Ishikawa (cell line): ENCODE data around the gene COASY.
A peak's percentile ranks its signal among the peaks of the same experiment; 100 is the strongest.

ENCODE experiments used
- CEBPB ChIP-seq: IDR thresholded peaks from 2 replicates; pipeline ENCODE4 v1.6.1; 2012
- CREB1 ChIP-seq: IDR thresholded peaks from 2 replicates; pipeline ENCODE4 v1.6.1; 2012; ENCODE audit warnings: low read depth
- EGR1 ChIP-seq: IDR thresholded peaks from 2 replicates; pipeline ENCODE4 v1.6.1; 2012
- EP300 ChIP-seq: IDR thresholded peaks from 2 replicates; pipeline ENCODE4 v1.6.1; 2012; ENCODE audit warnings: borderline replicate concordance
- FOXM1 ChIP-seq: IDR thresholded peaks from 2 replicates; pipeline ENCODE4 v1.6.1; 2012; ENCODE audit warnings: low read depth, borderline replicate concordance
- NFIC ChIP-seq: IDR thresholded peaks from 2 replicates; pipeline ENCODE4 v1.6.1; 2012
- RAD21 ChIP-seq: IDR thresholded peaks from 2 replicates; pipeline ENCODE4 v1.6.1; 2012; ENCODE audit warnings: low read depth
- TAF1 ChIP-seq: IDR thresholded peaks from 2 replicates; pipeline ENCODE4 v1.6.1; 2012; ENCODE audit warnings: low read depth, mild to moderate bottlenecking
- TCF12 ChIP-seq: IDR thresholded peaks from 2 replicates; pipeline ENCODE4 v1.6.1; 2012; ENCODE audit warnings: low read depth
- TEAD4 ChIP-seq: IDR thresholded peaks from 2 replicates; pipeline ENCODE4 v1.6.1; 2012
- YY1 ChIP-seq: IDR thresholded peaks from 2 replicates; pipeline ENCODE4 v1.6.1; 2012; ENCODE audit warnings: low read depth
- ZBTB7A ChIP-seq: IDR thresholded peaks from 2 replicates; pipeline ENCODE4 v1.6.1; 2012; ENCODE audit warnings: low read depth
- TF ChIP-seq, protein P1 (sequence below): IDR thresholded peaks from 2 replicates; pipeline ENCODE4 v1.6.1; 2012
- TF ChIP-seq, protein P2 (sequence below): IDR thresholded peaks from 2 replicates; pipeline ENCODE4 v1.6.1; 2012
- TF ChIP-seq, protein P3 (sequence below): IDR thresholded peaks from 2 replicates; pipeline ENCODE4 v1.6.1; 2012; ENCODE audit warnings: low read depth, mild to moderate bottlenecking

COASY gene

DNA sequence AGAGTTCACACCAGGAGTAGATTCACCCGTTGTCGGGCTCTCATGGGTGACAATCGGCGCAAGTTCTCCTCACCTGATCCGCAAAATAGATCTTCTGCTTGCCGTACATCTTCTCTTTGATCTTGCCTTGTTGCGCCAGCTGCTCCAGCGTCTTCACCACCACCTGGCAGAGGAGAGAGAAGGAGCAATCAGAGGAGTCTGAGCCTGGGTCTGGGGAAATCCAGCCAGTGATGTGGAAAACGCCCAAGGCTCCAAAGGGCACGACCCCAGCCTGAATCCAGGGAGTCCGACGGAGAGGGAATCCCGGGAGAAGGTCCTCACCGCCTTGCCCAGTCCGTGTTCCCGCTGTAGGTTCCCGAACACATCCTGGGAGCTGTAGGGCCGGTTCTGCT is 15.2 kb downstream of the COASY start:
- TF ChIP-seq RAD21 (no peak), NFIC (no peak), ZBTB7A (no peak), TAF1 (no peak), TCF12 (no peak), EGR1 (no peak)
- TF ChIP-seq, protein P1, sequence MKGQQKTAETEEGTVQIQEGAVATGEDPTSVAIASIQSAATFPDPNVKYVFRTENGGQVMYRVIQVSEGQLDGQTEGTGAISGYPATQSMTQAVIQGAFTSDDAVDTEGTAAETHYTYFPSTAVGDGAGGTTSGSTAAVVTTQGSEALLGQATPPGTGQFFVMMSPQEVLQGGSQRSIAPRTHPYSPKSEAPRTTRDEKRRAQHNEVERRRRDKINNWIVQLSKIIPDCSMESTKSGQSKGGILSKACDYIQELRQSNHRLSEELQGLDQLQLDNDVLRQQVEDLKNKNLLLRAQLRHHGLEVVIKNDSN, result no peak

DNA sequence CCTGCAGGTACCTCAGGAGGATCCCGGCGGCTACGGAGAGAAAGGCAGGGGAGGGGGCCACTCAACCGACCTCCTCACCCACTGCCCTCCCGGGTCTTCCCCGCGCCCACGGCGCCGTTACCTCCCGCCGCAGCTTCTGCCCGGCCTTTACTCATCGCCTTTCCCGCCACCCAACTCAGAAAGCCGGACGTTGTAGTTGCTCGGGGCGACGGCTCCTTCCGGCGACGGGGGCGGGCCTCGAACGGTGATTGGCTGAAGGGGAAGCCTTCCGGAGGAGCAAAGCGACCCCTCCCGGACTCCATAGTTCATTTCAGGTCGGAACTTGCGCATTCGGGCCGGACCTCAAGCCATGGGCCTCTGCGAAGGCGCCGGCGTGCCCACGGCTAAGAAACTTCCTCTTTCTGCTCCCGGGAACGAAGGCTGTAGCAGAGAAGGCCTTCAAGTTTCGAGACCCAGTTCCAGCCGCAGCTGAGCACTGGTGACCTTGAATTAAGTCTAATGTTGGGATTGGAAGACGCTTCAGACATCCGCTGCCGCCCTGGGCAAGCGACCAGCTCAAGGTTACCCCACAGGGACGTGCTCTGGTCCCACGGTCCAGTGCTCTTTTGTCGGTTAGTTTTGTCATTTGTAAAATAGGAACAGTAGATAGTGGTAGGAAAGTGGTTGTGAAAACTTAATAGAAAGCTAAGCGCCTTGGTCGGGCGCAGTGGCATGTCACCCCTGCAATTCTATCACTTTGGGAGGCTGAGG is 15.8 kb downstream of the COASY start, which contains the start of gene PSMC3IP:
PSMC3IP (minus strand) TSS at position 198 of the 750 bp plus-strand sequence; CDS start at position 155, 43 bp downstream.
- TF ChIP-seq TCF12, result no peak
- no peak for TF ChIP-seq CEBPB
- peak; percentile 82 for TF ChIP-seq TAF1
- TF ChIP-seq EGR1, result peak; percentile 7; the same call in 1 of the 2 replicates
- TF ChIP-seq RAD21, result peak; percentile 5; the same call in 1 of the 2 replicates
- TF ChIP-seq, protein P2, sequence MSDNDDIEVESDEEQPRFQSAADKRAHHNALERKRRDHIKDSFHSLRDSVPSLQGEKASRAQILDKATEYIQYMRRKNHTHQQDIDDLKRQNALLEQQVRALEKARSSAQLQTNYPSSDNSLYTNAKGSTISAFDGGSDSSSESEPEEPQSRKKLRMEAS, result peak; percentile 83
- TF ChIP-seq YY1, result peak; percentile 72; the same call in 1 of the 2 replicates

GRCh38 chr17:42578282-42578869 is 16.4 kb downstream of the COASY start:
- TF ChIP-seq EGR1 (no peak), FOXM1 (no peak), RAD21 (peak; percentile 74), NFIC (no peak), ZBTB7A (no peak), CREB1 (no peak)
- TF ChIP-seq, protein P2, result no peak

DNA sequence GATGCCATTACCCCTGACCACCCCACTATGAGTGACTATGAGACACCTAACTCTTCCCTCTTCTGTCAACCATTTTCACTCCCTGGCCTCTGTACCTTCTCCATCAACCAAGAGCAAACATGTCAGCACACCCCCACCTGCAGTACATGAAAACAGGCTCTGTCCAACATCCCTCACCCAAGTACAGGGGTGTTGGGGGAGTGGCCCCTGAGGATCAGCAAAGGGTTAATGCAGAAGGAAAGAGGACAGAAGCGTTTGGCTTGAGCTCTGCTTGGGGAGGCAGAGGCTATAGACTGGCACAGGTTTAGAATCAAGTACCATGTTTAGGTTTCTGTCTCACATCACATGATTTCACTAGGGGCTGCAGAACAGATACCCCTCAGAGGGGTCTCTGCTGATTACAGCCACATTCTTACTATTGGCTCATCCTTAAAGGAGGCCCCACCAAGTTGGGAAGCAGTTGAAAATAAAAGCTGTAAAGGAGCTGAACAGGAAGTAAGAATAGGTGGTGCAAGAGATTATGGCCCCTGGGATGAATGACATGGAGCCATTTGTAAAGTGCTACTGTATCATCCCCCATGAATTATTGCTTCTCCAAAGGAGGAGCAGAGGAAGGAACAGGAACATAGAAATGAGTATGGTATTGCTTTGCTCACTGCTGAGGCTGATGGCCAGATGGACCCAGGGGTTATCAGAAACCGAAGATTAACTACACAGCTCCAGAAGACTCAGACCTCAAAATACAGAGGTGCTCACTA is 18.0 kb downstream of the COASY start:
- TF ChIP-seq TAF1, result no peak
- no peak for TF ChIP-seq TCF12
- TF ChIP-seq TEAD4, result no peak
- TF ChIP-seq EP300, result no peak
- no peak for TF ChIP-seq ZBTB7A
- no peak for TF ChIP-seq FOXM1
- TF ChIP-seq, protein P1, result no peak
- no peak for TF ChIP-seq EGR1
- TF ChIP-seq CREB1, result no peak
- TF ChIP-seq RAD21, result no peak
- TF ChIP-seq, protein P2, result no peak
- TF ChIP-seq YY1, result no peak
- TF ChIP-seq CEBPB, result no peak
- no peak for TF ChIP-seq NFIC
- TF ChIP-seq, protein P3, sequence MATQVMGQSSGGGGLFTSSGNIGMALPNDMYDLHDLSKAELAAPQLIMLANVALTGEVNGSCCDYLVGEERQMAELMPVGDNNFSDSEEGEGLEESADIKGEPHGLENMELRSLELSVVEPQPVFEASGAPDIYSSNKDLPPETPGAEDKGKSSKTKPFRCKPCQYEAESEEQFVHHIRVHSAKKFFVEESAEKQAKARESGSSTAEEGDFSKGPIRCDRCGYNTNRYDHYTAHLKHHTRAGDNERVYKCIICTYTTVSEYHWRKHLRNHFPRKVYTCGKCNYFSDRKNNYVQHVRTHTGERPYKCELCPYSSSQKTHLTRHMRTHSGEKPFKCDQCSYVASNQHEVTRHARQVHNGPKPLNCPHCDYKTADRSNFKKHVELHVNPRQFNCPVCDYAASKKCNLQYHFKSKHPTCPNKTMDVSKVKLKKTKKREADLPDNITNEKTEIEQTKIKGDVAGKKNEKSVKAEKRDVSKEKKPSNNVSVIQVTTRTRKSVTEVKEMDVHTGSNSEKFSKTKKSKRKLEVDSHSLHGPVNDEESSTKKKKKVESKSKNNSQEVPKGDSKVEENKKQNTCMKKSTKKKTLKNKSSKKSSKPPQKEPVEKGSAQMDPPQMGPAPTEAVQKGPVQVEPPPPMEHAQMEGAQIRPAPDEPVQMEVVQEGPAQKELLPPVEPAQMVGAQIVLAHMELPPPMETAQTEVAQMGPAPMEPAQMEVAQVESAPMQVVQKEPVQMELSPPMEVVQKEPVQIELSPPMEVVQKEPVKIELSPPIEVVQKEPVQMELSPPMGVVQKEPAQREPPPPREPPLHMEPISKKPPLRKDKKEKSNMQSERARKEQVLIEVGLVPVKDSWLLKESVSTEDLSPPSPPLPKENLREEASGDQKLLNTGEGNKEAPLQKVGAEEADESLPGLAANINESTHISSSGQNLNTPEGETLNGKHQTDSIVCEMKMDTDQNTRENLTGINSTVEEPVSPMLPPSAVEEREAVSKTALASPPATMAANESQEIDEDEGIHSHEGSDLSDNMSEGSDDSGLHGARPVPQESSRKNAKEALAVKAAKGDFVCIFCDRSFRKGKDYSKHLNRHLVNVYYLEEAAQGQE, result no peak

DNA sequence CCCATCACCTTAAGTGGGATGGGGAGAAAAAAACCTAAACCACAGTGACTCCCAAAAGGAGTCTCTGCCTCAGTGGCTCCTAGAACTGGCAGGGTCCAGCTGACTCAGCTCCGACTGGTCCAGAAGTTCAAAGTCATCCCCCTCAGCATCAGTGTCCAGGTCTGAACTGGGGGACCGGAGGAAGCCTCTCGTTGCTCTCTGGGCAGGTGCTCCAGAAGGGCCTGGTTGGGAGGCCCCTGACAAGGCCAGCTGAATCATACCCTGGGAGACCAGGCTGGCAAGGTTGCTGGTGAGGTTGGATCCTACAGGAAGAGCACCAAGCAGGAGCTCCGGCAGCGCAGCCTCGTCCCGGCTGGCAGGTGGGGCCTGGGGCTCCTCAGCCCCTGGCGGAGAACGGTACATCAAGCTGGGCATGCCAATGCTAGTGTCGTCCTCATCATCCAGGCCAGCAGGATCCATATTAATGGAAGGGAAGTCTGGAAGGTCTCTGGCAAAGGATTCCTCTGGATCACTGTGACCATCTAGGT is 19.9 kb downstream of the COASY start:
- TF ChIP-seq, protein P2, result no peak
- no peak for TF ChIP-seq TCF12
- TF ChIP-seq EP300, result no peak
- no peak for TF ChIP-seq YY1
- TF ChIP-seq CREB1, result no peak
- TF ChIP-seq EGR1, result no peak
- TF ChIP-seq, protein P1, result no peak
- no peak for TF ChIP-seq ZBTB7A

- TF ChIP-seq ZBTB7A (no peak), TEAD4 (no peak), NFIC (no peak), EGR1 (no peak), YY1 (no peak)
- TF ChIP-seq, protein P2, result no peak
Observed at GRCh38 chr17:42584880-42585279, 22.9 kb downstream of the COASY start.
